HG02610 (cell line): ENCODE data around the gene SEC24C.
"Not testable (repeated sequence)": the region's sequence is repeated elsewhere in the genome, so short reads cannot be mapped to it uniquely, and the experiment has no call there.

ENCODE experiments used
- ATAC-seq: cut with Tn5 transposase; IDR thresholded peaks from one replicate; pipeline ENCODE4 v1.9.1; 2021; ENCODE audit warnings: mild to moderate bottlenecking, moderate library complexity; ENCODE audit not compliant: unreplicated experiment

The SEC24C gene

GRCh38 chr10:73771722-73772280 lies 27.6 kb downstream of the SEC24C start:
- ATAC-seq, result peak; percentile 46

- ATAC-seq, result peak; percentile 63
These were observed 28.3 kb downstream of the SEC24C start for GRCh38 chr10:73772281-73773151.

DNA sequence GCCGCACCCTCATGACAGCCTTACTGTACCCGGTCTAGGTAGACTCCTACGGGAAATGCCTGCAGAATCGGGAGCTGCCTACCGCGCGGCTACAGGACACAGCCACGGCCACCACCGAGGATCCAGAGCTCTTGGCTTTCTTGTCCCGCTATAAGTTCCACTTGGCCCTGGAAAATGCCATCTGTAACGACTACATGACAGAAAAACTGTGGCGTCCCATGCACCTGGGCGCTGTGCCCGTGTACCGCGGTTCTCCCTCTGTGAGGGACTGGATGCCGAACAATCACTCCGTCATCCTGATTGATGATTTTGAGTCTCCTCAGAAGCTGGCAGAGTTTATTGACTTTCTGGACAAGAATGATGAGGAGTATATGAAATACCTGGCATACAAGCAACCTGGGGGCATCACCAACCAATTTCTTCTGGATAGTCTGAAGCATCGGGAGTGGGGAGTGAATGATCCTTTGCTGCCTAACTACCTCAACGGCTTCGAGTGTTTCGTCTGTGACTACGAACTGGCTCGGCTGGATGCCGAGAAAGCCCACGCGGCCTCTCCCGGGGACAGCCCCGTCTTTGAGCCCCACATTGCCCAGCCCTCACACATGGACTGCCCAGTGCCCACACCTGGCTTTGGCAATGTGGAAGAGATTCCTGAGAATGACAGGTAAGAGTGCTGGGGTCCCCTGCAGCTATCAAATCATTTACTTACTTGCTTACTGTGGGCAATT lies 29.1 kb downstream of the SEC24C start:
- ATAC-seq, result no peak

GRCh38 chr10:73774637-73775036 lies 30.5 kb downstream of the SEC24C start:
- no peak for ATAC-seq

GRCh38 chr10:73779018-73779417 lies 34.8 kb downstream of the SEC24C start:
- ATAC-seq, result no peak

GRCh38 chr10:73779539-73780197 lies 35.5 kb downstream of the SEC24C start:
- no peak for ATAC-seq

- ATAC-seq, result no peak
These were observed 36.1 kb downstream of the SEC24C start for GRCh38 chr10:73780301-73780700.

GRCh38 chr10:73780966-73781365 lies 36.8 kb downstream of the SEC24C start:
- no peak for ATAC-seq

DNA sequence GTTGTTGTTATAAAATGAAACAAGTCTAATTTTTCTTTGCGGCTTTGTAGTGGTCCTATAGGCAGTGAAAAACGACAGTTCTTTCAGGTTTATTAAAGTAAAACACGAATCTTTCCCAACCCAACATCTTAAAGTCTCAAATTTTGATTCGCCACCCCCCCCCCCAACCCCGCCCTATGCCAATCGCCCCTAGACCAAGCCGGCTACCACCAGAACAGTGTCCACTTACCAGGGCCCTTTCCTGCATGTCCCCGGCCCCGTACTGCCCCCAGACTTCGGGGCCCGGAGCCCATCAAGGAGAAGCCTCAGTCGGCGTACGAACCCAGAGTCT lies 37.3 kb downstream of the SEC24C start:
- no peak for ATAC-seq

- ATAC-seq, result peak; percentile 51
These were observed 37.9 kb downstream of the SEC24C start, which contains the start of gene CHCHD1 for GRCh38 chr10:73781879-73782748. Gene CHCHD1, plus strand, starts transcription at chr10:73782048. Its CDS starts 28 bp downstream, at chr10:73782076.

- ATAC-seq, result no peak
These were observed 38.5 kb downstream of the SEC24C start for GRCh38 chr10:73782749-73783085.

DNA sequence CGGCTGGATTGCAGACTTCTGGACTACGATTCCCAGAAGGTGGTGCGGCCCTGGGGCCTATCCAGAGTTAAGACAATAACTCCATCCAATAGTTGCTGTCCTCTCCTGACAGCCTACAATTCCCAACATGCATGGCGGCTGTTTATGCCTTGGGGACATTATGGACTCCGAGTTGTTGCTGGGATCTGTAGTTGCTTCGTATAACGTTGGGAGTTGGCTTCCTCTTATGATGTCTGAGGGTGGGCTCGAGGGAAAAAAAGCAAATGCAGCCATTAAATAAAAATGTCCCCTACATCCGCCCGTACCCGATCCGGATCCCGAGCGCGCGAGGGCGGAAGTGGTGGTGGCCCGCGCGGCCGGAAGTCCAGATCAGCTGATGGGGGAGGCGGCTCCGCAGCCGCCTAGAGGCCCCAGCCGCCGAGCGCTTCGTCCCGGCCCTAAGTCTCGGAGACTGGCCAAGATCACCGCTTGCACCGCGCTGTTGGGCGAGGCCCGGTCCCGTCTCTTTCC lies 41.1 kb downstream of the SEC24C start, which contains the start of gene ZSWIM8:
Gene ZSWIM8, plus strand, starts transcription at position 396 of the 510 bp plus-strand sequence. CDS start 273 bp downstream, outside the sequence.
- peak; percentile 81 for ATAC-seq

DNA sequence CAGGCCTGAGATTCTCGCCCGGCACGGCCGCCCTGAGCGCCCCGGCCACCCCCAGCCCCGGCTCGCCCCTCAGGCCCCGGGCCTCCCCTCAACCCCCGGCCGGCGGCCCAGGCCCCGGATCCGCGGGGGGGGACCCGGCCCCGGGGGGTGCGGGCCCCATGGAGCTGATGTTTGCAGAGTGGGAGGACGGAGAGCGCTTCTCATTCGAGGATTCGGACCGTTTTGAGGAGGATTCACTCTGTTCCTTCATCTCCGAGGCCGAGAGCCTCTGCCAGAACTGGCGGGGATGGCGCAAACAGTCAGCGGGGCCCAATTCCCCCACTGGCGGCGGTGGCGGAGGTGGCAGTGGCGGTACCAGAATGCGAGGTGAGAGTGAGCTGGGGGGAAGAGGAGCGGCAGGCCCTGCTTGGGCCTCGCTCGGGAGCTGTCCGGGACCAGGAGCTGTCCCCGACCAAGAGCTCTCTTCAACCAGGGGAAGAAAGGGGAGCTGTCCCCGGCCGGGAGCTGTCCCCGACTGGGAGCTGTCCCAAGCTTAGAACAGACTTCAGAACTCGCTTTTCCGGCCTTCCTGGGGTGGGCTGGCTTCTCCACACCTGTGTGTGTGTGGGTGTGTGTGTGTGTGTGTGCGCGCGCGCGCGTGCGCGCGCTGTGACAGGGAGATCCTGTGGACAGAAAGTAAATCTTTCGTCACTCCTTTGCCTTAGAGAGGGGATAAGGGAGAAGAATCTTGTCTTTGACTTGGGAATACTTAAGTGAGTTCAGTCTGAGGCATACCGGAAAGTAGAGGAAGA lies 41.7 kb downstream of the SEC24C start:
- peak; percentile 13 for ATAC-seq

GRCh38 chr10:73786512-73786885 lies 42.3 kb downstream of the SEC24C start:
- ATAC-seq, result no peak

DNA sequence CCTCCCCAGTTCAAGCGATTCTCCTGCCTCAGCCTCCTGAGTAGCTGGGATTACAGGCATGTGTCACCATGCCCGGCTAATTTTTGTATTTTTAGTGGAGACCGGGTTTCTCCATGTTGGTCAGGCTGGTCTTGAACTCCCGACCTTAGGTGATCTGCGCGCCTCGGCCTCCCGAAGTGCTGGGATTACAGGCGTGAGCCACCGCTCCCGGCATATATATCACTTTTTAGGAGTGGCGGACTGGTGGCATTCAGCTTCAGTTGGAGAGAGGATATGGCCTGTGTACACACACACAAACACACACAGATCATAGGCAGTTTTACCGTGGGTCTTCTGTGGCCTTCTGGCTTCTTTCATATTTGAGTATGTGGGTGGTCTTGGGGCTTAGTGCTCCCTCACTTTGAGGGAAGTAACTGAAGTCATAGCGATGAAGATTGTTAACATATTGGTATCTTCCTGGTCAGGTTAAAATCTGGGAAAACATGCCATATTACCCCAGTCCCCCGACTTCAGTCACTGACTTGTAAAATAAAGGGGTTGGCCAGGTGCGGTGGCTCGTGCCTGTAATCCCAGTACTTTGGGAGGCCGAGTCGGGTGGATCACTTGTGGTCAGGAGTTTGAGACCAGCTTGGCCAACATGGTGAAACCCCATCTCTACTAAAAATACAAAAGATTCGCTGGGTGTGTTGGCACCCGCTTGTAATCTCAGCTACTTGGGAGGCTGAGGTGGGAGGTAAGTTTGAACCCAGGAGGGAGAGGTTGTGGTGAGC lies 43.0 kb downstream of the SEC24C start:
- not testable (repeated sequence) for ATAC-seq

DNA sequence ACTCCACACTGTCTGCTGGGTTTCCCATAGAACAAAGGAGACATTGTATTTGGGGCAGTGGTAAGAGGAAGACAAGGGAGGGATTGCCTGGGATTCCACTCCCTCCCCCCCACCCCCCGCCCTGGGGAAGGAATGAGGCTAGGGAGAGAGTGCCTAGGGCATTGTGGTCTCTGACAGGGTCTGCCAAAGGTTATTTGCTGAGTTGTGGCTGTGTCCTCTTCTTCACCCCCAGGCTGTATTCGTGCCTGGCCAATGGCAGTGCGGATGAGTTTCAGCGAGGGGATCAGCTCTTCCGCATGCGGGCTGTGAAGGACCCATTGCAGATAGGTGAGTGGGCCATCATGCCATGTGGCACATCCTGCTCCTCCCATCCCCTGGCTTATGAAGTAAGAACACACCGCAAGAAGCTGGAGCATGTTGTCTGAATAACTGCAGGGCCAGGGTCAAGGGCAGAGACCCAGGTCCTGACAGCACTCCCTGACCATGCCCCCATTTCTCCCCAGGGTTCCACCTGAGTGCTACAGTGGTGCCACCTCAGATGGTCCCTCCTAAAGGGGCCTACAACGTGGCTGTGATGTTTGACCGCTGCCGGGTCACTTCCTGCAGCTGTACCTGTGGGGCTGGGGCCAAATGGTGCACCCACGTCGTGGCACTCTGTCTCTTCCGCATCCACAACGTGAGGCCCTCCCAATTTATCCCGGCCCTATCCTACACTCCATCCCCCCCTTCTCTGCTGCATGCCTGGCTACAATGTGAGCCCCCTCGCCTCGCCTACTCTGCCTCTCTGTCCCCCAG lies 44.9 kb downstream of the SEC24C start:
- ATAC-seq, result no peak

DNA sequence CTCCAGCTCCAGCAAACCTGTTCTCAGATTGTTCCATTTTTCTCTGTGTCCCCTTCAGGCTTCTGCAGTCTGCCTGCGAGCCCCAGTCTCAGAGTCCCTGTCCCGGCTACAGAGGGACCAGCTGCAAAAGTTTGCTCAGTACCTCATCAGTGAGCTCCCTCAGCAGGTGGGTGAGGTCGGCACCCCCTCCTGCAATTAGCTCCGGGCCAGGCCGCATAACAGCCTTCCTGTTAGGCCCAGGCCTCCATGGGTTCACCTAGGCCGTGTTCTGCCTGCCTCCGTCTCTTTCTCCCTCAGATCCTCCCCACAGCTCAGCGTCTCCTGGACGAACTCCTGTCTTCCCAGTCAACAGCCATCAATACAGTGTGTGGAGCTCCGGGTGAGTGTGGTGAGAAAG lies 45.5 kb downstream of the SEC24C start:
- ATAC-seq, result no peak
